ENCODE measurements around the gene ARID3B. TPM values are rescaled to one million over a fixed set of nuclear protein-coding genes. Genes with fewer than 3 reads are reported as not detected.

ARID3B gene
- total RNA-seq, 3 donors from 2014 or later: 5.2 to 6.0 (median 5.9) TPM

DNA sequence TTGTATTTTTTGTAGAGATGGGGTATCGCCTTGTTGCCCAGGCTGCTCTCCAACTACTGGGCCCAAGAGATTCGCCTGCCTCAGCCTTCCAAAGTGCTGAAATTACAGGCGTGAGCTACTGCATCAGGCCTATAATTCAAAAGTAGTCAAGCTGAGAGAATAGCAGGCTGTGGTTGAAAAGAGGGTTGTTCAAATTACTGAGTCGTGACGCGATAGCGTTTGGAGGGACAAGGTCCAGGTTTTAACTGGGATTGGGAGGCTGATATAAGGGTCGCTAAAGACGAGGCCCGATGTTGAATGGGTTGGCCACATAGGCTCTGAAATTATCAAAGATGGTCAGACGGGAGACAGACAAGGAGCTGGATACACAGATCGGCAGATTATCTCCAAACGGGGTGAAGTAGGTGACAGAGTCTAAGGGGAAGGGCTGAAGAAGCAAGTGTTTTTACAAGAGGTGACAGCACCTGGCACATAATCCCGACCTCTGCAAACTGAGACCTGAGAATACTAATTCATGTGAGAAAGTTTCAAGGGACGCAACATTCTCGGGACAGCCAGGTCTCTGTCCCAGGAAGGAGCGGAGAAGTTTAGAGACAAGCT, 759 bp upstream of the ARID3B start:
- TF ChIP-seq, protein P1, sequence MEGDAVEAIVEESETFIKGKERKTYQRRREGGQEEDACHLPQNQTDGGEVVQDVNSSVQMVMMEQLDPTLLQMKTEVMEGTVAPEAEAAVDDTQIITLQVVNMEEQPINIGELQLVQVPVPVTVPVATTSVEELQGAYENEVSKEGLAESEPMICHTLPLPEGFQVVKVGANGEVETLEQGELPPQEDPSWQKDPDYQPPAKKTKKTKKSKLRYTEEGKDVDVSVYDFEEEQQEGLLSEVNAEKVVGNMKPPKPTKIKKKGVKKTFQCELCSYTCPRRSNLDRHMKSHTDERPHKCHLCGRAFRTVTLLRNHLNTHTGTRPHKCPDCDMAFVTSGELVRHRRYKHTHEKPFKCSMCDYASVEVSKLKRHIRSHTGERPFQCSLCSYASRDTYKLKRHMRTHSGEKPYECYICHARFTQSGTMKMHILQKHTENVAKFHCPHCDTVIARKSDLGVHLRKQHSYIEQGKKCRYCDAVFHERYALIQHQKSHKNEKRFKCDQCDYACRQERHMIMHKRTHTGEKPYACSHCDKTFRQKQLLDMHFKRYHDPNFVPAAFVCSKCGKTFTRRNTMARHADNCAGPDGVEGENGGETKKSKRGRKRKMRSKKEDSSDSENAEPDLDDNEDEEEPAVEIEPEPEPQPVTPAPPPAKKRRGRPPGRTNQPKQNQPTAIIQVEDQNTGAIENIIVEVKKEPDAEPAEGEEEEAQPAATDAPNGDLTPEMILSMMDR (IDR thresholded peaks at IDR 0.05): no peak
- no peak for TF ChIP-seq POLR2AphosphoS5 (IDR thresholded peaks at IDR 0.05)
- TF ChIP-seq POLR2A (IDR thresholded peaks at IDR 0.05): no peak
- intact Hi-C loops (cut with DNase I; ENCODE audit: low total_unique reads): loop anchor here (10.0 kb wide), 1 partner anchor 75 kb away; the partner anchor contains the start of gene CLK3
- DNase-seq (ENCODE audit: low spot score in 2 of 2): no peak

DNA sequence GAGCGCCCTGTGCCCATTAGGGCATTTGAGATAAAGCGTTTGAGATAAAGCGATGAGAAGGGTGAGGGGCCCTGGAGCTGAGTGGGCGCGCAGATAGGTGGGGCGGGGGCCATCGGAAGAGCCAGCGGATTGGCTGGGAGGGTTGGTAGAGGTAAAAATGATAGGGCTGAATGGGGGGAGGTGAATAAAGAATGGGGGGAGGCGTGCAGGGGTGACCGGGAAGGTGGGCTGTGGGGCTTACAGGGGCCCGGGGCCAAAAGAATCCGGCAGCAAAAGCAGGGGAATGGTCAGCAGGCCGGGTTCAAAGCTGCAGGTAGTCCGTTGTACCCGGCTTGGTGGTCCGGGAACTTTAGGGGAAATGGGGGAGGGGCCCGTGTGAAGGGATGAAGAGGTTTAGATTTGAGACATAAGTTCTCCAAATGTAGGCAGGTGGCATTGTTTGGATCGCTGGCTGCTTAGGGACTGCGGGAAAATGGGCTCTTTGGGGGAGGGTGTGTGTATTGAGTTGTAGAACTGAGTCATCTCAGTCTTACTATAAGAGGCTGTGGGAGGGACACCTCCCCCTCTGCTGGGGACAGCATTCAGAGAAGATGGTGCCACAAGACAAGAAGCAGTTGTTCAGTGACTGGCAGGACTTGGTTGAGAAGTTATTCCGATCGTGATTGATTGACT, 610 bp downstream of the ARID3B start:
- Histone ChIP-seq H3K27ac (peak overlapping the region; percentile 56 to 76), H3K27me3 (no peaks in the 10 kb centered on the region), H3K4me1 (peaks cover 11 to 17% of the 10 kb centered on the region in 2 donors), H3K9me3 (no peaks in the 10 kb centered on the region), H3K4me3 (peak overlapping the region; percentile 83 to 88 (median 83)), H3K36me3 (no peaks in the 10 kb centered on the region)
- TF ChIP-seq, protein P1 (IDR thresholded peaks at IDR 0.05): no peak
- TF ChIP-seq POLR2A (IDR thresholded peaks at IDR 0.05) (no peak), POLR2AphosphoS5 (IDR thresholded peaks at IDR 0.05) (no peak)
- intact Hi-C loops (cut with DNase I; ENCODE audit: low total_unique reads): loop anchor here (10.0 kb wide), 1 partner anchor 73 kb away; the partner anchor contains the start of gene CLK3
- DNase-seq (ENCODE audit: low spot score in 2 of 2): peak in 1 of 2 donors; percentile 52

More for the DNA sequence above, 759 bp upstream of the ARID3B start:
- H3K36me3 ChIP-seq: no peaks in the 10 kb centered on the region
- H3K4me1 ChIP-seq: peaks cover 8 to 10% of the 10 kb centered on the region in 2 donors
- no peaks in the 10 kb centered on the region for H3K9me3 ChIP-seq
- H3K27ac ChIP-seq: peak overlapping the region; percentile 66 to 76
- H3K27me3 ChIP-seq: no peaks in the 10 kb centered on the region
- H3K4me3 ChIP-seq: peak overlapping the region; percentile 83 to 88 (median 83)

DNA sequence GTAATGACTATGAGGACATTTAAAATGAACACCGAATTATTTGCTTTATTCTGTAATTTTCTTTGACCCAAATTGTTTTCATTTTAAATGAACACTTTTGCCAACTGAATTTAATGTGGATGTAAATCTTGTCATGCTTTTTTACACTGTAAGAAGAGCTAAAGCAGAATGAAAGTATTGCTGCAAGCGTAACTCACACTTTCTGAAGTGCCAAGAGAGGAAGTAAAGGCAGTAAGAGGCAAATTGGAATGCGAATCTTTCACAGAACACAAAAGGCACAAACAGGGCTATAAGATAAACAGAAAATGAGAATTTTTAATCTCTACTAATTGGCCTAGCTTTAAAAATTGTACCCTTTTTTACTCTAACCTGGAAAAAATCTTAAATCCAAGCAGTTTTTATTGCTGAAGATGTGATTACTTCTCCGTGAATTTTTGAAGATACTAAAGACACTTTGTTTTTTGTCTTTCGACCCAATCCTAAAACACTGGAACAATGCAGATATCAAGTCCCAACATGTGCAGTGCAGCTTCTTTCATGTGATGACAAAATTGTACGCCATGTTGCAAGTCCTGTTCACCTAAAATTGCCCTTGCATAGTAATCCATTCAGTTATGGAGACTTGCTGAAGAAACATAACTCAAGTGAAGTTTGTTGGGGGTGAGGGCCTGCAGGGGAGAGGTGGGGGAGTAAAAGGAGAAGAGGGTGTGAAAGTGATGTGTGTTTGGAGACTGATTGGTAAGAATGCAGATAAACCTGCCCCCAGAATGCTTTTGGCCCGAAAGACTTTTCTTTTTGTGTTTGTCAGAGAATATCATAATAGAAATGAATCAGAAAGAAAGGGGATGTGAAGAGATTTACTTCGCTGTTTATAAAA, 1.4 kb downstream of the ARID3B start:
- TF ChIP-seq POLR2A (IDR thresholded peaks at IDR 0.05) (no peak), POLR2AphosphoS5 (IDR thresholded peaks at IDR 0.05) (no peak)
- TF ChIP-seq, protein P1 (IDR thresholded peaks at IDR 0.05): no peak
- no peaks in the 10 kb centered on the region for H3K36me3 ChIP-seq
- H3K4me3 ChIP-seq: peak overlapping the region; percentile 83 to 88 (median 83)
- H3K4me1 ChIP-seq: peaks cover 11 to 17% of the 10 kb centered on the region in 2 donors
- no peak for DNase-seq (ENCODE audit: low spot score in 2 of 2)
- no peaks in the 10 kb centered on the region for H3K9me3 ChIP-seq
- intact Hi-C loops (cut with DNase I; ENCODE audit: low total_unique reads): loop anchor here (10.0 kb wide), 1 partner anchor 72 kb away; the partner anchor contains the start of gene CLK3
- H3K27me3 ChIP-seq: no peaks in the 10 kb centered on the region
- no peak overlapping the region for H3K27ac ChIP-seq

DNA sequence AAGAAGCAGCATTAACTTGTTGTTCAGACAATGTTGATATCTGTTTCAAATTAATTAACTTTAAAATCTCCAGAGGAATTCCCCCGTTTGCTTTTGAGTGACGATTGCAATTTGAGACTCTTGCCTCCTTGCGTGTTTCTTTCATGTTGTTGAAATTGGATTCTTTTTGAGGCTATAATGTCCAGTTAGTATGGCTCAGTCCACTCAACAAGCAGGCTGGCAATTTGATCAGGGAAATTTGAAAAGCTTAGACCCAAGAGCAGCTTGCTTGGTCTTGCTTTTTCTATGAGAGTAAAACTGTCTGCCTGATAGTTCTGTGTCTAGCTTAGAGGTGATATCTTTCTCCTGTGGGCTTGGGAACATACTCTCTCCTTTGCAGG, 2.0 kb downstream of the ARID3B start:
- peaks cover 11 to 17% of the 10 kb centered on the region in 2 donors for H3K4me1 ChIP-seq
- H3K4me3 ChIP-seq: no peak overlapping the region
- H3K27me3 ChIP-seq: no peaks in the 10 kb centered on the region
- no peak overlapping the region for H3K27ac ChIP-seq
- H3K9me3 ChIP-seq: no peaks in the 10 kb centered on the region
- TF ChIP-seq, protein P1 (IDR thresholded peaks at IDR 0.05): no peak
- TF ChIP-seq POLR2A (IDR thresholded peaks at IDR 0.05): no peak
- intact Hi-C loops (cut with DNase I; ENCODE audit: low total_unique reads): loop anchor here (10.0 kb wide), 1 partner anchor 72 kb away; the partner anchor contains the start of gene CLK3
- DNase-seq (ENCODE audit: low spot score in 2 of 2): no peak
- no peaks in the 10 kb centered on the region for H3K36me3 ChIP-seq

Measured in breast epithelium (tissue), 4 donors.